Measurements from ENCODE around the gene PANK1.
A peak's percentile ranks its signal among the peaks of the same experiment; 100 is the strongest.

The PANK1 gene

DNA sequence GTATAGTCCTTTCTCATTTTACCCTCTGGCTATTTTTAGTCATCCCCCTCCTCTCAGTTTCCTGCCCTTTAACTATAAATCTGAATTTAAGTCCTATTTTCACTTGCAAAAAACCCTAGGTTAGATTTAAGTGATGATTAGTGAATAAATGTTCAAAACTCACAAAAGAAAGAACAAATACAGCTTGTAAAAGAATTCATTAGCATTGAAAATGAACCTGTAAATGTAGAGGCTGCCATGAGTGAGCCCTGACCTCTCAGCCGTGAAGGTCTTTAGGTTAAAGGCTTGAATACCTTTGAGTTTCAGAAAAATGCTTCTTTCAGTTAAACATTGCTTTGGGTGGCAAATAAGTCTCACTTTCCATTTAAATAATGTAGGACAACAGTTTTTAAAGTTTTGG, 107.7 kb downstream of the PANK1 start:
- TF ChIP-seq, protein P1, sequence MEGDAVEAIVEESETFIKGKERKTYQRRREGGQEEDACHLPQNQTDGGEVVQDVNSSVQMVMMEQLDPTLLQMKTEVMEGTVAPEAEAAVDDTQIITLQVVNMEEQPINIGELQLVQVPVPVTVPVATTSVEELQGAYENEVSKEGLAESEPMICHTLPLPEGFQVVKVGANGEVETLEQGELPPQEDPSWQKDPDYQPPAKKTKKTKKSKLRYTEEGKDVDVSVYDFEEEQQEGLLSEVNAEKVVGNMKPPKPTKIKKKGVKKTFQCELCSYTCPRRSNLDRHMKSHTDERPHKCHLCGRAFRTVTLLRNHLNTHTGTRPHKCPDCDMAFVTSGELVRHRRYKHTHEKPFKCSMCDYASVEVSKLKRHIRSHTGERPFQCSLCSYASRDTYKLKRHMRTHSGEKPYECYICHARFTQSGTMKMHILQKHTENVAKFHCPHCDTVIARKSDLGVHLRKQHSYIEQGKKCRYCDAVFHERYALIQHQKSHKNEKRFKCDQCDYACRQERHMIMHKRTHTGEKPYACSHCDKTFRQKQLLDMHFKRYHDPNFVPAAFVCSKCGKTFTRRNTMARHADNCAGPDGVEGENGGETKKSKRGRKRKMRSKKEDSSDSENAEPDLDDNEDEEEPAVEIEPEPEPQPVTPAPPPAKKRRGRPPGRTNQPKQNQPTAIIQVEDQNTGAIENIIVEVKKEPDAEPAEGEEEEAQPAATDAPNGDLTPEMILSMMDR (IDR thresholded peaks at IDR 0.05; ENCODE audit: insufficient read depth, low read depth, low read length, missing control alignments): no peak
- DNase-seq (ENCODE audit: low read depth): no peak

DNA sequence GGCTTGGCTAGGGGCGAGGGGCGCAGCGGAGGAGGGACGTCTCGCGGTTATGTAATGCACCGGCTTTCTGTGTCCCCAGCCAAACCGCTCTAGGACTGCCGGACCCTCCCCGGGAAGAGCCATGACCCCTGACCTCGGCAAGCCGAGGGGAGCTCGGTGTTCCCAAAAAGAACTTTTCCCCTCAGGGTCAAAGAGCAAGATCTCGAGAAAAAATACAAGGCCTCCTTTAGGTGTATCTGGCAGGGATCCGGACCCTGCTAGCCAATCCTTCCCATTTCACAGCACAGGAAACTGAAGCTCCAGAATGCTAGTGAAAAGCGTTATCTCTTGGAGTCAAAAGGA, 109.1 kb downstream of the PANK1 start:
- DNase-seq (ENCODE audit: low read depth): no peak
- H3K4me3 ChIP-seq (ENCODE audit: low read length): peak overlapping the region; percentile 18
- TF ChIP-seq, protein P1 (IDR thresholded peaks at IDR 0.05; ENCODE audit: insufficient read depth, low read depth, low read length, missing control alignments): no peak

More for the DNA sequence above, 107.7 kb downstream of the PANK1 start:
- H3K4me3 ChIP-seq (ENCODE audit: low read length): no peak overlapping the region

GRCh38 chr10:89535171-89536012, 109.7 kb downstream of the PANK1 start, which contains the start of gene SLC16A12:
Gene SLC16A12 (minus strand): TSS chr10:89535594. CDS start chr10:89462578, 73,016 bp downstream.
- TF ChIP-seq, protein P1 (IDR thresholded peaks at IDR 0.05; ENCODE audit: insufficient read depth, low read depth, low read length, missing control alignments): no peak
- peak within 1 kb of the TSS; percentile 38 for H3K4me3 ChIP-seq (ENCODE audit: low read length)

DNA sequence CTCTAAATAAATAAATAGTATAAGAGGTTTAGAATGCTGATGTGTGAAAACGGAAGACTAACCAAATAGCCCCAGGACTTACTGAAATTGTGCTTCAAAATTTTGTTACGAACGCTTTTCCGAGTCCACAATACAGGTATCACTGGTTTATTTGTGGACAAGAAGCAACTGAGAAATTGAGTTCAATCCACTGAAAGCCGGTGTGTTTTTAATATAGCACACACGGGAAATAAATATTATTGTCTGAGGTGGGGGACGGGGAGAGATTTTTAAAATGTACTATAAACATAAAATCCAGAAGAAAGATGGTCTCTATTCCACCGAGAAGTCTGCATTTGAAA, 110.2 kb downstream of the PANK1 start:
- no peak for DNase-seq (ENCODE audit: low read depth)
- H3K4me3 ChIP-seq (ENCODE audit: low read length): peak overlapping the region; percentile 38
- TF ChIP-seq, protein P1 (IDR thresholded peaks at IDR 0.05; ENCODE audit: insufficient read depth, low read depth, low read length, missing control alignments): no peak

More at GRCh38 chr10:89535171-89536012, 109.7 kb downstream of the PANK1 start, which contains the start of gene SLC16A12:
- peak; percentile 6 for DNase-seq (ENCODE audit: low read depth)

All from epithelial cell of esophagus (primary cell).